HG03196 (cell line): Measurements from ENCODE around the gene CCDC85C.

Experiments used
- ATAC-seq: cut with Tn5 transposase; IDR thresholded peaks from one replicate; pipeline ENCODE4 v1.9.1; 2021; ENCODE audit not compliant: unreplicated experiment

Gene CCDC85C

DNA sequence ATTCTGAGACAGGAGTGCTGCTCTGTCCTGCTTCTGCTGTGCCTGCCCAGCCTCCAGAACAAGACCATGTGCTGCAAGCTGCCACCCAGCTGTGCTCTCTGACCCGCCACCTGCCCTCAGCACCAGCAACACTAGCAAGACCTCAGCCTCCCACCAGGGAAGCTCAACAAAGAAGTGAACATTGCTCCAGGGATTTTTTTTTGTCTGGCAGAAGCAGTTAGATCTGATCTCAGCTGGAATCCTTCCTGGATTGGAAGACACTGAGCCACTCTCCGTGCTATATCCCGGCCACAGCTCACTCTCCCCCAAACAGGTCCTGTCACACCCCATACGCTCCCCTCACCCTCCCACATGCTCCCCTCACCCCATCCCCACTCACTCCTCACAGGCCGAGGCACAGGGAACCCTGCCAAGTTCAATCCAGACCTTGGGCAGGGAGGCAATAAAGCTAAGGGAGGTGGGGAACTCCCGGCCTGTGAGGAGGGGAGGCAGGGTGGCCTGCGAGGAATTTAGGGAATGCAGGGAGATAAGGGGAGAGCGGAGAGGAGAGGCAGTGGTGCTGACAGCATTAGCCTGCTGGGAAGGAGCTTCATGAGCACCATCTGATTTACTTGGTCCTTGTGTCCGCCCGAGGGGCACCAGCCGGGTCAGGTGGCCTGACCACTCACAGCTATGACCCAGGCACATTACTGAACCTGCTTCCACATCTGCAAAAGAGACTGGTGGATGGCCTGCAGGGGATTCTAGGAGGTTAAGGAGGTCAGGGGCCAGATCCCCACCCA, 29.7 kb downstream of the CCDC85C start:
- no peak for ATAC-seq

DNA sequence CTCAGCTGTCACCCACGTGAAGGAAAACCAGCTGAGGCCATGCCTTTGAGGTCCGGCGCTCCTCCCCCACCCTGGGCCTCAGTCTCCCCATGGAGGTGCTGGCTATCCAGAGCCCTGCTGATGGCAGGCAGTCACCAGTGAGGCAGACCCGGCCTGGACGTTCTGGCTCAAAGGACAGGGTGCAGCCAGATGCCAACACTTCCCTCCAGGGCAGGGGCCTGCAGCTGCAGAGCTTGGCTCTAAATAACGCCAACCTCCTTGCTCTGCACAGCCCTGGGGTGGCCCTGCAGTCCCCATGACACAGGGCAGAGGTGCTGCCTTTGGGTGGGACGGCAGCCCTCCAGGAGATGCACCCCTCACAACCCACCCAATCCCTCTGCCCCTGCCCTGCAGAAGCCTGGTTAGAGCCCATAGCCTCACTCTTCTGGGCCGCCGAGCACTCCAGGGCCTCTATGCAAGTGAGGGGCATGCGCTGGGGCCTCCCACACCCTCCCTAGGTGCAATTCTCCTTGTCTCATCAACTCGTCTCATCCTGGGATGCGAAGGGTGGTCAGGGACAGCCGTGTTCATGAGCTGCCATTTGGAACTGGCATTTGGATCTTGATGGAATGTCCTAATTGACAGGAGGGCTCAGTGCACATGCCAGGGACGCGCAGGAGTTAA, 30.4 kb downstream of the CCDC85C start:
- ATAC-seq, result no peak

DNA sequence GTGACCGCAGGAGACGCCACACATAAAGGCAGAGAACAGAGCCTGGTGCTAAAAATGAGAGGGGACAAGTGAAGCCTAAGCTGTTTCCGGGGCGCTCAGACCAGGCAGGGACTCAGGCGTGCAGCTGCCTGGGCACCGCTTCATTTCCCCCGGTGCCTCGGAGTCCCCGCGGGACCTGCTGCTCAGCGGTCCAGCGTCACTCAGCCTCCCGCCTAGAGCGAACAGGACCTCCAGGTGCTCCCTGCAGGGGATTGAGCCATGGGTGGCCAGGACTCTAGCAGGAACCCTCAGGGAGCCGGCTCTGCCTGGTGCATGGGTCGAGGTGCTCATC, 31.0 kb downstream of the CCDC85C start:
- no peak for ATAC-seq

DNA sequence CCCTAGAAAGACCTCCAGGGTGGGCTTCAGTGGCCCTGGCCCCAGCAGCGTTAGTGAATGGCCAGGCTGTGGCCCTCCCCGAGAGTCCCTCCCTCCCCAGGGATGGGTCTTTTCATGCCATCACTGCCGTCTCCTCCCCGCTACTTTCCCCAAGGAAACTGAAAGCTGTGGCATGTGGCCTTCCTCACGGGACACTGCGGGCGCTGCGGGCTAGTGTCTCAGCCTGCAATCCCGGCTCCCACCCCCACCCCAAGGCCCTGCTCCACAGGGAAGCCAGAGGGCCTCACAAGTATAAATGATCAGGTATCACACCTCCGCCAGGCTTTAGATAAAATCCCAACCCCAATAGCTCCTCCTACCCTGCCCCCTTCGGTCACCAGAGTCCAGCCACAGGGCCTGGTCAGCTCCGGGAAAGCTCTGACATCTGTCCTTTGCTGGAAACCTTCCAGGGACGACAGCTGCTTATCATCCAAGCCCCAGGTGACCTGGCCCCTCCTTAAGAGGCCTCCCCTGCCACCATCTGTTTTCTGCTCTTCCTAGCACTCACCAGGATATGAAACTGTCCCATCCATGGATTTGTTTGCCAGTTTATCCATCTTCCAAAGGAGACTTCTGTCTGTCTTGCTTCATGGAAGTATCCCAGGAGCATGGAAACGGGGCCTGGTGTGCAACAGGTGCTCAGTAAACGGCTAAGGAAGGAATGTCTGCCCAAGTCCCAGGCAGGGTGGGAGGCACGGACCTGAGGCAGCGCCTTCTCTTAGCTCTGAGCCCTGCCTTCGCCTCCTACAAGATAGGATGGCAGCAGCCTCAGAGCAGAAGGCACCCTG, 31.6 kb downstream of the CCDC85C start:
- no peak for ATAC-seq

DNA sequence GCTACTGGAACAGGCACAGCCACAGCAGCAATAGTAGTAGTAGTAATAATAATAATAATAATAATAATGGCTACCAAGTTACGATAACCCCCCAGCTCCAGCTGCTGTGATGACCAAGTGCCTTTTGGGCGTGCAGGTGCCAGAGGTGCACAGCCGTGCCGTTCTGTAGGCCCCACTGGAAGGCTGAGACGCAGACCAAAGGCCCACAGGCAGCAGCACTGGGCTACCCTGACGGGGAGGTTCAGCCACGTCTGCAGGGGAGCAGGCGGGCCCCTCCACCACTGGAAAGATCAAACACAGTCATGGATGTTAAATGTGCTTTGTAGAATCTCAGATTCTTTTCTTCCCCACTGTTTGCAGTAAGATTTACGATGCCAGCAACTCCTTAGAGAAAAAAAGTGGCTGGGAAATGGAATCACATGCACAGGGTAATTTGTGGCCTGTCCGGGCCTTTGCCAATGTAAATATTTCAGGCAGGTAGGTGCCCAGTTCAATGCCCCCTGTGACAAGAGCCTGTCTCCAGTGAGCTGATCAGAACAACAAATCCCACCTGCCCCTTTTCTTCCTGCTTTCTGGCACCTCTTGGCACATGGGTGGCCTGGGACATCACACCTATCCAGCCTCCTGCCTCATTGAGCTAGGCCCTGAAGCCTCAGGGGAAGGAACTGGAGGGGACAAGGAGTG, 32.6 kb downstream of the CCDC85C start:
- ATAC-seq, result no peak

DNA sequence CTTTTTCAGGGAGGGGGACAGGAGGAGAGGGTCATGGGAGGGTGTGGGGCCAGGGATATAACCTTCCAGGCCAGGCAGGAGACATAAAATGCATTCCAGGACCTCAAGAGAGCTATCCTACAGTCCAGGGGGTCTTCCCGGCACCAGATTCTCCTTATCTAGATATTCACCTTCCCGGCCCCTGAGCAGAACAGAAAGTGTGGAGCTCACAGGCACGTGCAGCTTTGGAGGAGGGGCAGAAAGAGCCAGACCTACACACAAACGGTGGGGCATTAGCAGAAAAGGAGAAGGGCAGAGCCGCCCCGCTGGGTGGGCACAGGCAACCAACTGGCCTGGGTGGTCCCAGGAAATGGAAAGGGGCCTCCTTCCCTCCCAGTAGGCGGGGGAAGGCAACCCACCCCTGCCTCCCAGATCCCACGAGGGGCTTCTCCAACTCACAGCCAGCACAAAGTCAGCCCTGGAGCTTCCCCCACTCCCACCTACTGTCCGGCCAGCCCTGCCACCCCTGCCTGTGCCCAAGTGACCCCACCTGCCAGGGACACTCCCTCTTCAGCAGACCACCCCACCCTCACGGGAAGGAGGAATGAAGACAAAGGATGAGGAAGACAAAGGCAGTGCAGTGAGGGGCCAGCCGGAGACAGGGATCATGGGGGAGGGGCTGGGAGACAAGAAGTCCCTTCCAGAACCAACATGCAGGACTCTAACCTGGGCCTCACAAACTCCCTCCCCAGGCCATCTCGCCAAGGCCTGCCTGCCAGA, 33.3 kb downstream of the CCDC85C start:
- no peak for ATAC-seq

DNA sequence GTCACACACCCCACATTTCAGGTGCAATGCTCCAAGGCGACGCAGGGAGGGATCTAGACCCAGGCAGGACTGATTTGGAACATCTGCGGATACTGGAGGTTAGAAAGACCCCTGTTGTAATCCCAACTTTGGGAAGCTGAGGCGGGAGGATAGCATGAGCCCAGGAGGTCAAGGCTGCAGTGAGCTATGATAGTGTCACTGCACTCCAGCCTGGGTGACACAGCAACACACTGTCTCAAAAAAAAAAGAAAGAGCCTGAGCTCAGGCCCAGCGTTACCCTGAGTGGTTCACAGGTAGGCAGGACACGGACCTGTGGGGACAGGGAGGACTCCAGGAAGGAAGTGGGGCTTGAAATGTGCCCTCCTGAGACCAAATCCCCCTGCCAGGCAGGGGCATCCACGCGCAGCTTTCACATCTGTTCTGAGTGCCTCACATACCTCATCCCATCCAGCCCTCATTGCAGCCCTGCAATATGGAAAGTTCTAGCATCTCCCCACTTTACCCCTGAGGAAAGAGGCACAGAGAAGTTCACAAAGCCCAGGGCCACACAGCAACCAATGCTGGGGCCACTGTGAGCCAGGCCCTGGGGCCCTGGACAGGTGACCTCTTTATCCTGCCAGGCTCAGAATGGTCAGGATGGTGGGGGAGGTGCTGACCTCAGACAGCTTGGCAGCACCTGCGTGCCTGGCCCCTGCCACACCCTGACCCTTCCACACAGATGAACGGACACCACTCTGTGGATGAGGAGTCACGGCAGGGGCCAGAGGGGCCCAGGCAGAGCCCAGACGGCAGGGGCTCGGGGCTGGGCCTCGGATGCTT, 34.1 kb downstream of the CCDC85C start:
- ATAC-seq, result no peak

DNA sequence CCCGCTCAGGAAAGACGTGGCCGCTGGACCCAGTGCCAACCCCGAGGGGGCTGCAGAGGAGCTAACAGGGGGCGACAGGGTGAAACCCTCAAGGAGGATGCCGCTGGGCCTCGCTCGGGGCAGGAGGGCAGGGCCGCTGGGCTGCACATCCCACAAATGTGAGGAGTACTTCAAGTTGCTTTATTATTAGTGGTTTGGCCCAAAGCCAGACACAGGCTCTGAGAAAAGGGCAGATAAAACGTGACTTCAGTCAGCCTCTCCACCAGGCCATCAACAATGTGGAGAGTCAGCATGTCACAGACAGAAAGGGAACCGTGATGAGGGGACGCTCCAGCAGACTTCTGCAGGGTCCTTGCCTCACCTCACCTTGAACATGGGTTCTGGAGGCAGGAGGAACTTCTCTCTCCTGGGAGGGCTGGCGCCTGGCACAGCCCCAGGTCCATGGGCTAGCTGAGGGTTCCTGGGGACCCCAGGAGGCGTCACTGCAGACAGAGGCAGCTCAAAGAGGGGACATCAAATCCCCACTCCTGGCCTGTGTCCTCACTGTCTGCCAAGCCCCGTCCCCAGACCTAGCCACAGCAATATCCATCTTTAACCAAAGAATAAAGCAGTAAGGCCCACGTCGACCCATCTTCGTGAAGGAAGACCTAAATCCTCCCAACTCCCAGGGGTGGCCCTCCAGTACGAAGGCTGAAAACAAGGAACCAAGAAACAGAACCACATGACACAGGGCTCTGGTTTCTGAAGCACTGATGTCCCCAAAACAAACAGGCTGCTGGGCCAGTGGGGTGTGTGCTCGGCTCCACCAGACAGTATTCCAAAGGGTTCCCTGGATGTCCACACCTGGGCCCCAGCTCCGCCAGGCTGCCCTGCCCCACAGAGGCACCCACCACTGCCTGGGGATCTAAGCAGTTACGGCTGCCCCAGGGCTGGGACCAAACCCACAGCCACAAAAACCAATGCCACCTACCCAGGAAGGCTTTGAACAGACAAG, 35.1 kb downstream of the CCDC85C start:
- no peak for ATAC-seq

DNA sequence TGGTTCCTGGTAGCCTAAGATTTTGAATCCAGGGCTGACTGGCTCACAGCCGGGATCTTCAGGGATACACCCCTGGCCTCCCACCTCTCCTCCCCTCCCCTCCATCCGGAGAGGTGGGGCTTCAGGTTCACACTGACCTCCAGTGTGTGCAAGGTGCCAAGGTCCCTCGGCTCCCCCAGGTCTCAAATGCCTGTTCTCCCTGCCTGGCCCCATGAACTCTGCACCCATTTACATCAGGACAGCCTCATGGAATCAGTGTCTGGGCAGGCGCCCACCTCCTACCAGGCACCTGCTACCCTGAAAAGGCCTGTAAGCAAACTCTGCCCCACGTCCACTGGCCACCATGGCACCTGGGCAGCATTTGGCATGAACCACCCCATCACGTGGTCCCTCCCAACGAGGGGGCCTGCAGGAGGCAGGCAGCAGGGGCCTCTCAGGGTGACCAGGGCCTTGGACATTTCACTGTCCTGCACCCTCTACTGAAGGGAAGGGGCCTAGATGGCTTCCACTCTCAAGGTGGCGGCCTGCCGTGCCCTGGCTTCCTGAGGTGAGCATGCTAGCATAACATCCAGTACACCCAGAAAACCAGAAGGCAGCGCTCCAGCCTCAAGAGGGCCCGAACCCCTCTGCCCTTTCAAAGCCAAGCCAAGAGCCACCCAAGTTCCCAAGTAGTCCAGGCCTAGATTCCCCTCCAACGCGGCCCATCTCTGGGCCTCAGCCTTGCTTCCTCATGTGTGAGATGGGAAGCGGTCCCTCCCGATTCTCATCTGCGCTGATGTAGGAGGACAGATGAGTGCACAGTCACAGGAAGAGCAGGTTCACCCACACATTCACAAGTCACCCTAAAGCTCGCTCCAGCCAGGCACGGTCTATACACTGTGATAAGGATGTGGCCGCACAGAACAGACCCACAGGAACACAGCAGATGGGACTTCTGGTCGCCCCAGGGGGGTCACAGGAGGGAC, 37.3 kb downstream of the CCDC85C start:
- ATAC-seq, result no peak

DNA sequence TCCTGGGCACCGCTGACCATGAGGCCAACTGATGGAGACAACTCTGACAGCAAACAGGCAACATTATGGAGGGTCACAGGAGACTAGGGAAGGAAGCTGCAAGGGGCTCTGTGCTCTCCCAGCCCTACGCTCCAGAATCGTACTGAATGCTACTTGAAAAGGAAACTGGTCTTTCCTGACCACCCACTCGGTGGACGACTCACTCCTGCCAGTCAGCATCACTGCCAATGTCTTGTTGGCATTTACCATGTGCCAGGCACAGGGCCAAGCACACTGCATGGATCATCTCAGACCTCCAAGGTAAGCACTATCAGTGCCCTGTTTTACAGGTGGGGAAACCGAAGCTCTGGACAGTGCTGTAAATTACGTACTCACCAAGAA, 38.0 kb downstream of the CCDC85C start:
- no peak for ATAC-seq

DNA sequence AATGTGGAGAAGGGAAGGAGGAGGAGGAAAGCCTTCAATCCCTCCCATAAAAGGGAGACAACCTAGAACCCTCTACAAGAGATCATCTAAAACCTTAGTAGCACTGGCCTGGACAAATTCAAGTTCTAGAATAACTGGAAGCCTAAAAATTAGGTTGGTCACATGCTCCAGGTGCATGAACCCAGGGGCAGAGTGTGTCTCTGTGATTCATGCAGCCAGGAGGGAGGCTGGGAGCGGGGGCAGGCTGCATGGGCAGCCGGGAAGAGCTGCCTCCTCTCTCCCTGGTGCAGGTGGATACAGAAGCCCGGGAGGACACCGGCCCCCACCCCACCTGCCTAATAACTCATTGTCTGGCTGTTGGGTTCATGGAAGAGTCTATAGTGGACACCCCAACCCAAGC, 38.6 kb downstream of the CCDC85C start:
- no peak for ATAC-seq

DNA sequence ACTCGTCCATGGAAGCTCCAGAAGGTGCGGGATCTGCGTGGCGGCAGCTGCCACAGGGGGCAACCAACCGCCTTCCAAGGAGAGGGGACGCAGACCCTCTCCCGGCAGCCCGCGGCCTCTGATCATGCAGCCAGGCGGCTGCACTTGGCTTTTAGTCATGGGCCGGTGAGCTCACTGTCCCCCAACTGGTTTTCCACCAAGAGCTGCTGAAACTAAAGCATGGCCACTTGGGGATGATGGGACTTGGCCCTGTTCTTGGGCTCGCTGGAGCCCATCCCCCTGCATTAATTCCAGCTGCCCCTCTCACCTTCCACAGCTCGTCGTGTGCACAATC, 39.1 kb downstream of the CCDC85C start:
- no peak for ATAC-seq

DNA sequence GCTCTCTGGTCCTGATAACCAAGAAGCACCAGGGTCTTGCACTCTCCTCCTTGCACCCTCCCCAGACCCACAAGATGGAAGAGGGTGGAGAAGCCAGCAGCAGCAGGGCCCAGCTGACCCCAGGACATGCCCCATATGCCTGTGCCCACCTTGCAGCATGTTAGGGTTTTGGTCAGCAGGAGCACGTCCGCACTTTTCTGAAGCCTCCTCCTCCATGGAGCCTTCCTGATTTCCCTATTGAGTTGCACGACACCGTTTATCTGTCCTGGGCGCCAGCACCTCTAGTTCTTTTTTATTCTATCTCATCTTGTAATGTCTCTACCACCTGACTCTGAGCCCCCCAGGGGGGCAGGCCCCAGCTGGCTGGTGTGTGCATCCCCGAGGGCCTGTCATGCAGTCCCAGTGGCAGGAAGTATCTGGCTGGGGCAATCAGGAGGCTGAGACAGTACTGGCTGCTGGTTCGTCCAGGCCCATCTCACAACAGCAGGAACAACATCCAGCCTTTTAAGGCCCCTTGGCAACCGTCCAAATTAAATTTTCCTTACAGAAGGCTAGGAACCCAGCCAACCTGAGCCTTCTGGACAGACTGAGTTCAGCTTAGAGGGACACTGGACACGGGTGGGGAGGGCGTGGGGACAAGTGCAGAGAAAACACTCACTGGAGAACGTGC, 39.6 kb downstream of the CCDC85C start:
- no peak for ATAC-seq

DNA sequence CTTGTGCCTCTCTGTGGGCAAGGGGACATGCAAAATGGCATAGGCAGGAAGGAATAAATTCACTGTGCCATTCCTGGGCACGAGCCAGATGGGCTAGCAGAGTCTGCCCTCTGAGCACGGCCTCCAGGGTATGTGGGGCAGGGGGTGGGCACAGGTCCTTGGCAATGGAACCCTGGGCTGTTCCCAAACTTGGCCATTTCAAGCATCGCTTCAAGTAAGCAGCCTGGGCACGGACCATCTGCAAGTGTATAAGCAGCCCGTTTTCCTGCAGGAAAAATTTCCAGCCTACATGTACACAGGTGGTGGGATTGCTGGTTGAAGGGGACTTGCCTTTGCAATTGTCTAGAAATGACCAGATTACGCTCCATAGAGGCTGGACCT, 40.3 kb downstream of the CCDC85C start:
- ATAC-seq, result no peak

DNA sequence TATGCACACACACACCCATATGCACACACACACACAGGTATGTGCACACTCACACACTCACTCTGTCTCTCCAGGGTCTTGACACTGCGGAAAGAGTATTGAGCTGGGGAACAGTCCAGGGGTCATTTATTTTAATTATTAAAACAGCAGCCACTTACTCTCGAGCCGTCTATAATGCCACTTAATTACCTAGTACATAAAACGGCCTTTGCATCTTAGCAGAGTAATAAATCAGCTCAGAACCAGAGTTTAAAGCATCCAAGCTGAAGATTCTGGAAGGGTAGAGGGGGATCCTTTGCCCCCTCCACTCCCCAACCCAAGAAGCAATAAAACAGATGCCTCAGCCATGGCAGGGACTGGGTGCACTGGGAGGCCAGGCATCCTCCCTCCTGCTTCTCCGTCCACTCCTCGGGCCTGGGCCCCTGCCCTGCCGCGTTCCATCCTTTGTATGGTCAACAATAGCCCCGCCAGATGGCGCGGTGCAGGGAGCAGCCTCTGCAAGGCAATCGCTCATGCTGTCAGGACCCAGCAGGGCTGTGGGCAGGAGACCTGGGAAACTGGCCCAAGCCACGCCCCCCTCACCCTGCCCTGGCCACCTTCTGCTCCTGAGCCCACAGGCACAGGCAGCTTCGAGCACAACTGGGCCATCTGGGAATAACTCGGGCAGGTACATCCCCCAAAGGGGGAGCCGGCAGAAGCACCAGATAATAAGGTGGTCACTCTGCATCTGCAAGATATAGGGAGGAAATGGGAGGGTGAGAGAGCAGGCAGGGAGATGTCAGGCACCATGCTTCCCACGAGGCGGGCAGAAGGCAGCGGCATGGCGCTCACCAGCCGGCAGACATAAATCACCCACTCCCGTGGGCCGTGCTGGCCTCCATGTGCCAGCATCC, 40.9 kb downstream of the CCDC85C start:
- no peak for ATAC-seq

DNA sequence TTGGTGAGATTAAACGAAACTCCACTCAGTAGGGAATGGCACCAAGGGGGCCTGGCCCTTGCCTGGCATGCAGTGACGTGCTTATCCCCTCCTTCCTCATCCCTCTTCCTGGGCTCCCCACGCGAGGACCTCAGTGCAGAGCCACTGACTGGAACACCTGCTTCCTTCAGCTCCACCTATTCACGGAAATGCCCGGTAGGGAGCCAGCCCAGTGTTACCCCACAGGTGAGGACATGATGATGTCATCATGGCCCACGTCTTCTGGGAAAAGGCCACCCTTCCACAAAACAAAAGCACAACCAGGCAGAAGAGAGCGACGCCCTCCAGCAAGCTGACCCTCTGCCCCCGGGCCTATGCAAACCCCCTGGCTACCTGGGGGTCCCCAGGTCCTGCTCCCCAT, 42.1 kb downstream of the CCDC85C start:
- no peak for ATAC-seq
